OCI-LY7 (cell line): Measurements from ENCODE around the gene FAM222A. TPM values are rescaled to one million over a fixed set of nuclear protein-coding genes. Genes with fewer than 3 reads are reported as not detected.

Experiments used
- BruUV-seq: library from RNA; stranded (reverse); fragments of 400-500 nt; replicated peaks from 2 replicates; lab custom pipeline; 2021; lab: Mats Ljungman, UMichigan
- CTCF ChIA-PET: fragments of 300-600 bp; sonication (Branson Sonifier 250); formaldehyde crosslinking; loops from one replicate; lab custom pipeline; 2022; ENCODE audit warnings: antibody characterized with exemption; ENCODE audit not compliant: unreplicated experiment; lab: Charles Lee
- POLR2A ChIA-PET: fragments of 300-600 bp; sonication (Branson Sonifier 250); formaldehyde crosslinking; loops from one replicate; lab custom pipeline; 2022; ENCODE audit warnings: antibody characterized with exemption; lab: Charles Lee
- DNase-seq: peaks from one replicate; pipeline ENCODE4 v3.0.0-alpha.2; 2015; ENCODE audit warnings: low spot score
- H2AFZ ChIP-seq: fragments of 200-600 bp; sonication (generic), shearing (Covaris generic); 2 replicates; pipeline ENCODE4 v1.6.1; 2014; ENCODE audit warnings: mild to moderate bottlenecking, antibody characterized with exemption, low read length, moderate library complexity
- H3K27ac ChIP-seq: fragments of 200-600 bp; sonication (generic); 2 replicates; pipeline ENCODE4 v1.5.1; 2014; ENCODE audit warnings: mixed run types, low read depth, mild to moderate bottlenecking, moderate library complexity, low read length, inconsistent platforms; ENCODE audit not compliant: poor library complexity, severe bottlenecking
- H3K36me3 ChIP-seq: fragments of 200-600 bp; sonication (generic); 2 replicates; pipeline ENCODE4 v1.6.1; 2014; ENCODE audit warnings: mild to moderate bottlenecking, antibody characterized with exemption, low read length, moderate library complexity, mixed read lengths; ENCODE audit not compliant: insufficient read depth
- H3K4me1 ChIP-seq: fragments of 200-600 bp; sonication (generic); 2 replicates; pipeline ENCODE4 v1.5.1; 2014; ENCODE audit warnings: mild to moderate bottlenecking, low read length; ENCODE audit not compliant: insufficient read depth, poor library complexity, severe bottlenecking
- H3K4me2 ChIP-seq: fragments of 200-600 bp; sonication (generic); 2 replicates; pipeline ENCODE4 v1.6.1; 2014; ENCODE audit warnings: mild to moderate bottlenecking, low read length
- H3K4me3 ChIP-seq: fragments of 200-600 bp; sonication (generic); 2 replicates; pipeline ENCODE4 v1.5.1; 2014; ENCODE audit warnings: mild to moderate bottlenecking, low read depth, low read length; ENCODE audit not compliant: poor library complexity, severe bottlenecking
- H3K79me2 ChIP-seq: fragments of 200-600 bp; sonication (generic); 2 replicates; pipeline ENCODE4 v1.6.1; 2016; ENCODE audit warnings: low read depth, mild to moderate bottlenecking, low read length, moderate library complexity, mixed read lengths; ENCODE audit not compliant: insufficient read depth
- H3K9me2 ChIP-seq: fragments of 200-600 bp; sonication (generic); 2 replicates; pipeline ENCODE4 v1.6.1; 2016; ENCODE audit warnings: mild to moderate bottlenecking, low read length, mixed read lengths; ENCODE audit not compliant: insufficient read depth
- H3K9me3 ChIP-seq: fragments of 200-600 bp; sonication (generic); 2 replicates; pipeline ENCODE4 v1.6.1; 2014; ENCODE audit warnings: mild to moderate bottlenecking, mixed run types, low read length, mixed read lengths
- H4K20me1 ChIP-seq: fragments of 200-600 bp; sonication (generic); 2 replicates; pipeline ENCODE4 v1.6.1; 2014; ENCODE audit warnings: mild to moderate bottlenecking, antibody characterized with exemption, low read length, moderate library complexity, mixed read lengths; ENCODE audit not compliant: insufficient read depth
- EZH2phosphoT487 ChIP-seq: fragments of 200-600 bp; sonication (generic); IDR thresholded peaks from 2 replicates; pipeline ENCODE4 v1.6.1; 2018; ENCODE audit warnings: low read depth, borderline replicate concordance, mild to moderate bottlenecking, mixed run types, antibody characterized with exemption, low read length, moderate library complexity, mixed read lengths
- intact Hi-C: fragments of 100-400 bp; cut with micrococcal nuclease; formaldehyde crosslinking; loops from one replicate; pipeline ENCODE4 v1.10.0; 2022; ENCODE audit not compliant: unreplicated experiment
- total RNA-seq, 2 experiments: library from RNA; depleted of rRNA in 1 of 2; stranded (reverse); fragments of >200 nt in 1 of 2; shearing (Covaris generic) in 1 of 2; gene quantifications; 2 replicates each; pipeline ENCODE4 v1.2.3, GENCODE V29; 2014 to 2022
- TF ChIP-seq, protein P1 (sequence below): fragments of 200-600 bp; sonication (generic); conservative IDR thresholded peaks from 2 replicates; pipeline ENCODE4 v1.5.1; 2014; ENCODE audit warnings: mild to moderate bottlenecking, antibody characterized with exemption, low read length, moderate library complexity, mixed read lengths

Gene FAM222A
- total RNA-seq, 2 experiments from 2014 or later: 0.98 to 1.8 TPM

DNA sequence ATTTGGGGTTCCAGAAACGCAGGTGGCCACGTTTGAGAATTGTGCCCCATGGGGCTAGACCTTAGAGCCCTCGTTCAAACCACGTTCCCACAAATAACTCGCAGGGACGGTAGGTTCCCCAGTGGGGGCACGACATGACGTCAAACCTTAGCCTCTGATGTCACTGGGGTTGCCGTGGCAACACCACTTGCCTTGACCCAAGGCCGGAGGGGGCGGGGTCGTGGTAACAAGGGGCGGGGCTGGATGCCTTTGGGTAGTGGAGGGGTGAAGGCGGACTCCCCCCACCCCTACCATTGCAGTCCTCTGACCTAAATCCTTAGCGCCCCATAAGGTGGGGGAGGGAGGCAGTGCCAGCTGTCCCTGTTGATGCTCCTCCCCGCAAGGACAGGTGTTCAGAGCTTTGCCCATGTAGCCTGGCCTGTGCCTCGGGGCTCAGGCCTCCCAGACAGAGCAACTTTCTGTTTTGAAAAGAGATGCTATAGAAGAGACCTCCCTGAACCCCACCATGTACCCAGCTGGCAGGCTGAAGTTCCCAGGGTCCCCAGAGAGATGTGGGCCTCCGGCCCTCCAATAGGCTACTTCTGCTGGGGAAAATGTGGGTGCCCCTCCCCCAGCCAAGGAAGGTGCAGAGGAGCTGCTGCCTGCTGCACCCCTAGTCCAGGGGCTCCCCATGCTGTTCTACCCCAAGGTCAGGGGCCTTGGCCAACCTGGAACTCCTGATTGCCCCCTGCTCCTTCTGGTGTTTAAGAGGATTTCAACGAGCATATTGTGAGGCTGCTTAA is 1.9 kb downstream of the FAM222A start:
- Histone ChIP-seq H3K4me3 (no peak overlapping the region), H4K20me1 (no peaks in the 10 kb centered on the region), H3K27ac (no peak overlapping the region), H3K9me2 (no peaks in the 10 kb centered on the region), H3K4me2 (peak overlapping the region; percentile 71), H3K79me2 (no peaks in the 10 kb centered on the region), H2AFZ (no peak overlapping the region), H3K4me1 (peaks cover 13% of the 10 kb centered on the region), H3K9me3 (no peaks in the 10 kb centered on the region), H3K36me3 (no peaks in the 10 kb centered on the region)
- no TSS peak for BruUV-seq
- TF ChIP-seq, protein P1, sequence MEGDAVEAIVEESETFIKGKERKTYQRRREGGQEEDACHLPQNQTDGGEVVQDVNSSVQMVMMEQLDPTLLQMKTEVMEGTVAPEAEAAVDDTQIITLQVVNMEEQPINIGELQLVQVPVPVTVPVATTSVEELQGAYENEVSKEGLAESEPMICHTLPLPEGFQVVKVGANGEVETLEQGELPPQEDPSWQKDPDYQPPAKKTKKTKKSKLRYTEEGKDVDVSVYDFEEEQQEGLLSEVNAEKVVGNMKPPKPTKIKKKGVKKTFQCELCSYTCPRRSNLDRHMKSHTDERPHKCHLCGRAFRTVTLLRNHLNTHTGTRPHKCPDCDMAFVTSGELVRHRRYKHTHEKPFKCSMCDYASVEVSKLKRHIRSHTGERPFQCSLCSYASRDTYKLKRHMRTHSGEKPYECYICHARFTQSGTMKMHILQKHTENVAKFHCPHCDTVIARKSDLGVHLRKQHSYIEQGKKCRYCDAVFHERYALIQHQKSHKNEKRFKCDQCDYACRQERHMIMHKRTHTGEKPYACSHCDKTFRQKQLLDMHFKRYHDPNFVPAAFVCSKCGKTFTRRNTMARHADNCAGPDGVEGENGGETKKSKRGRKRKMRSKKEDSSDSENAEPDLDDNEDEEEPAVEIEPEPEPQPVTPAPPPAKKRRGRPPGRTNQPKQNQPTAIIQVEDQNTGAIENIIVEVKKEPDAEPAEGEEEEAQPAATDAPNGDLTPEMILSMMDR: no peak
- TF ChIP-seq EZH2phosphoT487: no peak
- intact Hi-C loops: loop anchor here (2.0 kb wide), 1 partner anchor 119 kb away; no protein-coding TSS in a partner anchor
- CTCF ChIA-PET: no interaction called here
- POLR2A ChIA-PET: no interaction called here
- no peak for DNase-seq

DNA sequence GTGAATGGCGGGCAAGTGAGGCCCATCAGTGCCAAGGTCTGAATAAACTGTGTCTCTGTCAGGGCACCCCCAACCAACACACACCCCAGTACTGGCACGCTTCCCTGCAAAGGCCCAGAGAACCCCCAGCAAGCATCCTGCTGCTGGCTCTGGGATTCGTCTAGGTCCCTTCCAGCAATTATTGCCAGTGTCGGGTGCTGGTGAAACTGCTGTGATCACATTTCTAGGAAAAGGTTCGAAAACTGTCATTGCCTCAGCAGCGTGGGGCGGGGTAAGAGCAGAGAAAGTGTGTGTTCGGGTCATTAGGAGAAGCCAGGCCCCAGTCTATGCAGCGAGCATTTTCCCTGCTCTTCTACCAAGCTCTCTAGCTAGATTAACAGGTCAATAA is 2.5 kb downstream of the FAM222A start:
- peaks cover 13% of the 10 kb centered on the region for H3K4me1 ChIP-seq
- H3K27ac ChIP-seq: no peak overlapping the region
- H3K4me2 ChIP-seq: no peak overlapping the region
- no peaks in the 10 kb centered on the region for H3K36me3 ChIP-seq
- no peaks in the 10 kb centered on the region for H4K20me1 ChIP-seq
- POLR2A ChIA-PET: no interaction called here
- intact Hi-C loops: no loop called here
- no peak for DNase-seq
- no peaks in the 10 kb centered on the region for H3K79me2 ChIP-seq
- H2AFZ ChIP-seq: no peak overlapping the region
- H3K4me3 ChIP-seq: no peak overlapping the region
- BruUV-seq: no TSS peak
- TF ChIP-seq EZH2phosphoT487: no peak
- TF ChIP-seq, protein P1: no peak
- no peaks in the 10 kb centered on the region for H3K9me2 ChIP-seq
- CTCF ChIA-PET: no interaction called here
- H3K9me3 ChIP-seq: no peaks in the 10 kb centered on the region
